D341Med (cell line): ENCODE measurements around the gene IL1RN.

Experiments used
- DNase-seq: peaks from one replicate; pipeline ENCODE4 v3.0.0; 2012; ENCODE audit warnings: low spot score

The IL1RN gene

DNA sequence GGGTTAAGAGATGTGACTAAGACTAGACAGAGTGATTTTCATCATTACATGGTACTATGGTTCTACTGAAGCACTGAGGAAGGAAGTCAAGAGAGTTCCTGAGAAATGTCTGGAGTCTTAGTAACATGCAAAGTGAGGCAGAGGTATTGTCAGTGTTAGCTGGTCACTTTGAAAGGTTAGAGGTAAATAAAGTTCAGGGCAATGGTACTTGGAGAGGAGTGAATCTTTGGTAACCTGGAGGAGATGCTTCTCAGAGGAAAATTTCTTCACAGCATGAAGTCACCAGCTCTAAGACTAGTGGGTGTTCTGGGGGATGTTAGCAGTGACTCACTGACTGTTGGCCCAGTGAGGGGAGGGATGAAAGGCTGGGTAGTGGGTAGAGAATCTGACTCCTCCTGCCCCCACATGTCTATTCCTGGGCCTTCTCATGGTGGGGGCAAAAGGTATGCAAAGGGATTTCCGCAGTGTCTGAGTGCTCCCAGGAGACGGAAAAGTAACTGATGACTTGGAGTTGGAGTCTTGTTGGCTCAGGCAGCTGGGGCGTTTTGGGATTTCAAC lies 23.3 kb upstream of the IL1RN start:
- no peak for DNase-seq

DNA sequence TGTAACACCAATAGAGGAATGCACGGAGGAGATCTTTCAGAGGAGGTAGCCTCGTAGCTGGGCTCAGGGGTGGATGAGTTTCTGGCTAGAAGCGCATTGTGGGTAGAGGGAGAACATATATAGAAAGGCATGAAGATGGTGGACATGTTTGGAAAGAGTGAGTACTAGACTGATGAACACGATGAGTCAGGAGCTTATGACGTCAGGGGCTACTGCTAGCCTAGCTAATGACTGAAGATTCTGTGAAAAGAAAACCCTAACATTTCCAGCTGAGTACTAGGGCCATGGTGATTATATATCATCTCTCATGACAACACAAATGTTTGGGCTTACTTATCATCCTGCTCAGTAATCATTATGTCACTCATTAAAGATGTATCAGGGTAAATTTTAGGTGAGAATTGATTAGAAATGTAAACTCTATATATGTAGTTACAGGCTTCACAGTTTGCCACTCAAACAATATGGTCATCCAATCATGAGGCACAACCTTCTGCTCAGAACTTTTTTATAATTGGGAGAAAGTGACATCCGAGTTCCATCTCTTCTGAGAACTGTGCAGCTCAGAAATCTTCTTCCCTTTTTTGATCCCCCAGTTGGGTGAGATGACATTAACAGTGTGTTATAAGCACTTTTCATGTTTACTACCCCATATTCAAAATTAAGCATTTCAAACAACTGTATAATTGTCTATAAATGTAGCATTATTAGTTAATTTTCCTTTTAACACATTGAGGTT lies 22.2 kb upstream of the IL1RN start:
- no peak for DNase-seq

DNA sequence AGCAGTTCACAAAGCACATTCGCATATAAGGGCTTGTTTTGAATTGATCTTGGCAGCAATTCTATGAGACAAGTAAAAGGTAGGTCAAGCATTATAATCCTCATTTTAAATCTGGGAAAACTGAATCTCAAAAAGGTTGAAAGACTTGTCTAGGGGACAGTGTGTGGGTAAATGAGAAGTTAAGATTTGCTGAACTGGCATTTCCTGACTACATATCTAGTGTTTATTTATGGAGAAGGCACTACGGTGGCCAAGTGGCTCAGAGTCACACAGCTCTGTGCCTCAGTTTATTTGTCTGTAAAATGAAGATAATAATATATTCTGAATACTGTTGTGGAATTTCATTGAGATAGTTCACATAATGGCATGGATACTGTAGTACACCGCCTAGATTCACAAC lies 16.3 kb upstream of the IL1RN start:
- DNase-seq = no peak

DNA sequence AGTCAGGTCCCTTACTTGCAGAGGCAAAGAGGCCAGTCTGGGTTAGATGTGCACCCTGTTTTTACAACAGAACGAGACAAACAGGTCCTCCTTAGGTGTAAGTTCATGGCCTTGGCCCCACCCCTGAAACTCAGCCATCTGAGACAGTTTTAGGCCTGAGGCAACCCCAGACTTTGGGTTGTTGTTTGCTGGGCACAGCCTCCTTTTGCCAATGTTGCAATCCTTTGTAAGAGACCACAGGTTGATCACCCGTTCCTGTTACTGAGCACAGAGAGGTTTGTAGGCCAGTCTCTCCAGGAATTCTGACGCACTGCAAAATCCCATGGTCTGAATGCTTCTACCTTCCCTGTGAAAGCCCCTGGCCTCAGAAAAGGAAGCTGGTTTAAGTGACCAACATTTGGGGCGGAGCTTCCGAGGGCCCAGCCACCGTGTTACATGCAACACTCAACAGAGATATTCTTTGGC lies 15.5 kb upstream of the IL1RN start:
- DNase-seq = no peak

DNA sequence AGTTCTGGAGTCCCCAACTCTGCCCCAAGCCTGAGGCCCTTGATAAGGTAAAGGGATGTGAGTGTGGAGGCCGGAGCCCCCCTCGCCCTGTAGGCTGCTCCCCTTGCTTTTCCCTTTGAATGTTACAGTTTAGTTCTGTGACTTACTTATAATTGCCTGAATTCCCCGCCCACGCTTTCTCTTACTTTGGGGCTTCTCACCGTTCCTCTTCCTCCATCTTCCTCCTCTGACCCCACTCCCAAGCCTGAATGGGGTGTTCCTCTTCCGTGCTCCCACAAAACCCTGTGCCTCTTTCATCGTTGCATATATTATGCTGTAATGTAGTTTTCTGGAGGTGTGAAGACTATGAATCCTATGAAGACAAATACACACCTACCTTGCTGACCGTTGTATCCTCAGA lies 15.0 kb upstream of the IL1RN start:
- no peak for DNase-seq

DNA sequence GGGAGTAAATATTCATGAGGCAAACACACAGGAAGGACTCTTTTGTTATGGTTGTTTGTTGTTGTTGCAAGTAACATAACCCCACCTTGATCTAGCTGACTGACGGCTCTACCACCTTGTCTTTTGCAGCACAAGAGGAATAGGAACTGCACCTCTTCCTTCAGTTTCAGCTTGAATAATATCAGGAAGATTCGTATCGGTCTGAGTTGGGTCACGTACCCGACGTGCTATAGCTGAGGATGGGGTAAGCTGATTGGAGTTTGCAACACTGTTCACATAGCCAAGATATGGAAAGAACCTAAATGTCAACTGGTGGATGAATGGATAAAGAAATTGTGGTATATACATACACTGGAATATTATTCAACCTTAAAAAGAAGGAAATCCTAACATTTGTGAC lies 14.5 kb upstream of the IL1RN start:
- DNase-seq = no peak

DNA sequence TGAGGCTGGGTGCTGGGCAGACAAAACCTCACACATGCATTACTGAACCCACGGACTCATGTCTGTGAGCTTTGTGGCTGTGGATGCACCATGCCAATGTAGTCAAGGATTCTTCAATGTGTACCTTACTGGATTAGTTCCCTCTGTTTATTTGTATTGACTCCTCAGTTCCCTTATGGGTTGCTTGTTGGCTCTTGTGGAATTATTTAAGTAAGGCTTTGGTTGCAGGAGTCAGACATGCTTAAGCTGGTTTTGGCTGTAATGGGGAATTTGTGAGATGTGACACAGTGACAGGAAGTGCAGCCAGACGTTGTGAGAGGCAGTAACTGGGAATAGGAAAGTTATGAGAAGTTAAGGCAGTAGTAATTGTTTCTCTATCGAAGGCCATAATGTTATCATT lies 13.6 kb upstream of the IL1RN start:
- DNase-seq = no peak

DNA sequence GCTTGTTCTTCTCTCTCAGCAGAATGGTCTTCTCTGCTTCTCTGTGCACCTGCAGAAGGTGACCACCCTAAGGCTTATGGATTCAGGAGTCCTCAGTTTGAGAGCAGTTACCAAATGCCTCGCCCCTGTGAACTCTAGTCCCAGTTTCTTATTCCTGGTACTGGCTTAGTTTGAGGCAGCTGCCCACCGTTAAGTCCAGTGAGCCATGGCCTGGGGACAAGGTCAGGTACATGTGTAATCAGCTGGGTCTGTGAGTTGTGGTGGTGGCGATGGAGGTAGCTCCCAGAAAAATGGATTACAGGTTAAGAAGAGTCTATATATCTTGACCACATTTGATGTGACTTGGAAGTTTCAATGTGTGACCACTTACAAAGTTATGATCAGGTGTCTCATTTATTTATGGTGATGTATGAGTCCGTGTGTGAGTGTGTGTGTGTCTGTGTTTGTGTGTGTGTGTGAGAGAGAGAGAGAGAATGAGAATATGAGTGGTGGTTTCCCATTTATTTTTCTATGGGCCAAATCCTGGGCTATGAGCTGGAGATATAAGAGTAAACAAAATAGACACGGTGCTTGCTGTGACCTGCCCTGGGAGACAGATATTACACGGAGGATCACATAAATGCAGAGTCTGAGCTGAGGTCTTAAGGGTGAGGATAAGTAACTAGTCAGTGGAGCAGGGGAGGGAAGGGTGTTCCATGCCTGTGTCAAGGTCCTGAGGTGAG lies 13.0 kb upstream of the IL1RN start:
- DNase-seq = no peak

DNA sequence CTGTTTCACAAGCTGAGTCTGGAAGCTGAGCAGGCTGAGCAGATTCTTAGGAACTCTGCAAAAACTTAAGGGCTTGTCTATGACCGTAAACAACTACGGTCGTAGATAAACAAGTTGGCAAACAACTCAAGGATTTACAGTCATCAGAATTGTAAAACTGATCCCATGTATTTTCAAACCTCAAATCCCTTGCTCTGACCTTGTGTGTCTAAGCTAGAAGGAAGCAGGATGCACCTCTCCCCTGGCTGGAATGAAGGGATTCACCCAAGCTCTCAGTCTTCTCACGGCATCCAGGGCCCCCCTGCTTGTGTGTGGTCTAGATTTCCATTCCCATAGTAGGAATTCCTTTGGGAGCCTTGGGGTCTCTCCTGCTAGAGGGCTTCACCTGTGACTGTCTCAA lies 12.4 kb upstream of the IL1RN start:
- no peak for DNase-seq

DNA sequence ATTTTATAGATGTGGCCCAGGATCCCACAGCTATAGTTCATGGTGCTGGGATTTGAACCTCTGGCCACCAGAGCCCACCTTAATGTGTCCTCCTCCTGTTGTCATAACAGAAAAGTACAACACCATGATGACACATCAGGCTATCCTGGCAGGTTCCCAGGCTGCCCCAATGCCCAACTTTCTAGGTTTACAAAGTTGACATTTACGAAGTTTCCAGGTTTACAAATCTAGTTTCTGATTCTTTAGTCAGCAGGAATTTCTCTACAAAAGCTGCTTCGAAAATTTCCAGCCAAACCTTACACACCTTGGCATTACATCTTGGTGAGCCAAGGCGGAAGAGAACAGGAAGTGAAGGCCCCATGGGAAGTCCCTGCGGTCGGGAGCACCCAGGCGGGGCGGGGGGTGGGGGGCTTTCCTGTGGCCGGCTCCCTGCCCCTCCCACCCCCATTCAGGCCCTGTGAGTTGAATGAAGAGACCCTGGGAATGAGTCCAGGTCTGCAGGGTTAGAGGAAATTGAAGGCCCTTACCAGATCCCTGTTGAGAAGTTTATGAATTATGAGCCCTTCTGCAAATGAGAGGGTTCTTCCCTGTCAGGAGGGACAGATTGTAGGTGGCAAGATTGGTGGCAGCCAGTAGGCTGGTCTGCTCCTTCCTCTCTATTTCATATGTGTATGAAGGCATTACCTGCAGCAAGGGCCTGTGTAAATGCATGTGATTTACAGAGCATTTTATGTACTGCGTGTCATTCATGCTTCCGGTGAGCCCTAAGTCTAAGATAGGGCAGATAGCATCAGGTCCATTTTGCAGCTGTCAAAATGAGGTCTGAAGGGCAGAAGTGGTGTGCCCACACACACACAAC lies 11.1 kb upstream of the IL1RN start:
- no peak for DNase-seq

DNA sequence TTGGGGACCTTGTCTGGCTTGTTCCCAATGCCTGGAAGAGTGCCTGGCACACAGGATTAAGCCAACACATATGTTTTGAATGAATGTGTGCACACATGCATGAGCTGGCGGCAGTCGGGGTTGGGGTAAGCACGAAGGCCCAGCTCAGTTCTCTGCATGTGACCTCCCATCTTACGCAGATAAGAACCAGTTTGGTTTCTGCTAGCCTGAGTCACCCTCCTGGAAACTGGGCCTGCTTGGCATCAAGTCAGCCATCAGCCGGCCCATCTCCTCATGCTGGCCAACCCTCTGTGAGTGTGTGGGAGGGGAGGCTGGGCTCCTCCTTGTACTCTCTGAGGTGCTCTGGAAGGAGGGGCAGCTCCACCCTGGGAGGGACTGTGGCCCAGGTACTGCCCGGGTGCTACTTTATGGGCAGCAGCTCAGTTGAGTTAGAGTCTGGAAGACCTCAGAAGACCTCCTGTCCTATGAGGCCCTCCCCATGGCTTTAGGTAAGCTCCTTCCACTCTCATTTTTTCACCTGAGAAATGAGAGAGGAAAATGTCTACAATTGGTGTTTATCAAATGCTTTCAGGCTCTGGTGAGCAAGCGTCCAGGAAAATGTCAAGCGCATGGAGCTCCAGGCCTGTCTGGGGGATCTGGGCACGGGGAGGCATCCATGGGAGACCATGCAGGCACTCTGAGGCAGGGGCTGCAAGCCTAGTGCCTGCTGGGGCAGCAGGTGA lies 9.7 kb upstream of the IL1RN start:
- no peak for DNase-seq

DNA sequence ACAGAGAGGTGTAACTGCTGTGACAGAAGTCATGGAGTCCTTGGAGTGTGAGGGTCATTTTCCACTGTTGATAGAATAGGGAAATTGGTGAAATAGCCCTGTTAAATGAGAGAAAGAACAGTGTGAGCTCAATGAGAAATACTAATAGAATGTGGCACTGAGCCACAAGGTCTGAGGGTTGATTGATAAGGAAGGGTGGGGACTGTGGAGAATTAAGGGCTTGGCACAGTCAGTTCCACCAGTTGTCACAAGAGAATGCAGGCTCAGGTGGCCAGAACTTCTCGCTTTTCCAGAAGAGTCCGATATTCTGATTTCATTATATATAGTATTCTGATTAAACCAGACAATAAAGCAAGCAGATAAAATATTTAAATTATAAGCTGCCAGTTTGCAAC lies 9.1 kb upstream of the IL1RN start:
- DNase-seq = no peak

DNA sequence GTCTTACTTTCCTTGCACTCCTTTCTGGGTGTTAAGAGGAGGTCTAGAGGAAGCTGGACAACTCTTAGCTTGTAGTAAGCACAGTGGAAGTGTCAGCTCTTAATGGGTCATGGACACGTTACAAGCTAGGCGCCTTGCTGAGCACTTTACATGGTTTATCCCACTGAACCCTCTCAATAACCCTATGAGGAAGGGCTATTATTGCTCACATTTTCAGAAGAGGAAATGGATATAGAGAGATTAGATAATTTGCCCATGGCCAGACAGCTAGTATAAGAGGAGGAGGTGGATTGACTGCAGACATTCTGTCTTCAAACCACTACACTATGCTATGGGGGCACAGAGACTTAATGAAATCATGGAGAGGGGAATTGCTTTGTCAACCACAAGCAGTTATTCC lies 8.3 kb upstream of the IL1RN start:
- no peak for DNase-seq

DNA sequence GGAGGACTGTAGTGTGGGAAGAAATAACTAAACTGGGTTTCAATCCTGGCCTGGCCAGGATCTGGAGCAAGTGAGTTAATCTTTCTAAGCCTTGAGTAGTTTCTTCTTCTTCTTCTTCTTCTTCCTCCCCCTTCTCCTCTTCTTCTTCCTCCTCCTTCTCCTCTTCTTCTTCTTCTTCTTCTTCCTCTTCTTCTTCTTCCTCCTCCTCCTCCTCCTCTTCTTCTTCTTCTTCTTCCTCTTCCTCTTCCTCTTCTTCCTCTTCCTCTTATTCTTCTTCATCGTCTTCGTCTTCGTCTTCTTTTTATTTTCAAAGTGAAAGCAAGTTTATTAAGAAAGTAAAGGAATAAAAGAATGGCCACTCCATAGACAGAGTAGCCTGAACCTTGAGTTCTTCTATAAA lies 6.5 kb upstream of the IL1RN start:
- DNase-seq = no peak

DNA sequence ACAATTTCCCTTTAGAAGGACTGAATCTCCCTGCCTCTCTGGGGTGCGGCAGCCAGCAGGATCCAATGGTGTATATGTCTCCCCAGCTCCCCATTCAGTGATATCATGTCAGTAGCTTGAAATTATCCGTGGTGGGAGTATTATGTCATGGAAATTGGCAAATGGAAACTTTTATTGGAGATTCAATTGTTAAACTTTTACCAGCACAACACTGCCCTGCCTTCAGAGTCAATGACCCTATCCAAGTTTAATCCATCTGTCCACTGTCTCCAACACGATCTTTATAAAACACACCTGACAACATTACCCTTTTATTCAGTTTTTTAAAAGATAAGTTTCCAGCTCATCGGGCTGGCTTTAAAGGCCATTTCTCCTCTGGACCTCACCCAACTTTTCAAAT lies 5.0 kb upstream of the IL1RN start:
- no peak for DNase-seq

DNA sequence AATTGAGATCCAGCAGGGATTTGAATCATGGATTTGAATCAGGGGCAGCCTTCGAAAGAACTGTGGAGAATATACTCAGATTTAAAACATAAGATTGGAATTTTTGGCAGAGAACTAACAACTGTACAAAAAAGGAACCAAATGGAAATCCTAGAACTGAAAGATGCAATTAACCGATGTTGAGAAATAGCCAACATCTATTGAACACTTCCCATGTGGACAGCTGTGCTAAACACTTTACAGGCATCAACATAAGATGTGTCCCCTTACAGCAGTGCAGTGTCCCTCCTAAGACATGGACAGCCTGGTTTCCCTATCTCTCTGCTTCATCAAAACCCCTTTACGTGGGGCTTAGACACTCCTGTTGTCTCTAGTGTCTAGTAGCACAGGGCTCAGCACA lies 3.7 kb upstream of the IL1RN start:
- no peak for DNase-seq

DNA sequence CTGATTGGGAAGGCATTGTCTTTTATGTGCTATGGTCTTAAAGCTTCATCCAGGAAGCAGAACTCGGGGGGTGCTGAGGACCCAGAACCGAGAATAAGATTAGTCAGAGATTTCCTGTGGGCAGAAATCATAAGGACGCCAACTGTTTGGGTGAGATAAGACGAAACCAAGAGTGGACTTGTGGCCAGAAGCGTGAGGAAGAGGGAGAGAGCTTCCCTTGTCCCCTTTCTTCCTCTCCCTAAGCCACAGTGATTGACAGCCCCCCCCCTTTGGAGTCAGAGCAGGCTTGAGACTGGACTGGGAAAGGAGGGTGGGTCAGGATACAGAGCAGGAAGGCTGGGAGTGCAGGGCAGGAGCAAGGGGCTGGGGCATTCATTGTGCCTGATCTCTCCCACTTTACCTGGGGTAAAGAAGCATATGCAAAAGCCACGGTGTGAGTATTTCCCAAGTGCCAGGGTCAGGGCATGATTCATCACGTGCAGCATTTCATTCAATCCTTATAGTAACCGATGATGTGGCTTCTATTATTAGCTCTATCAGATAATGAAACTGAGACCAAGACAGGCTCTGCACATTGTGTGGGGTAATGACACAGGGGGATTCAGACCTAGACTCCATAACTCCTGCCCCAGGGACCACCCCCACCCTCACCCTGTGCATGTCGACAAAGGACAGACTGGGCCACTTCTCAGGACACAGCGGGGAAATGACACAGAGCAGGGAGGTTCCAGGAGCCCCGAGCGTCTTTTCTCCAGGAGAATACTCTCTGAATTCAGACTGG lies 3.0 kb upstream of the IL1RN start:
- no peak for DNase-seq

DNA sequence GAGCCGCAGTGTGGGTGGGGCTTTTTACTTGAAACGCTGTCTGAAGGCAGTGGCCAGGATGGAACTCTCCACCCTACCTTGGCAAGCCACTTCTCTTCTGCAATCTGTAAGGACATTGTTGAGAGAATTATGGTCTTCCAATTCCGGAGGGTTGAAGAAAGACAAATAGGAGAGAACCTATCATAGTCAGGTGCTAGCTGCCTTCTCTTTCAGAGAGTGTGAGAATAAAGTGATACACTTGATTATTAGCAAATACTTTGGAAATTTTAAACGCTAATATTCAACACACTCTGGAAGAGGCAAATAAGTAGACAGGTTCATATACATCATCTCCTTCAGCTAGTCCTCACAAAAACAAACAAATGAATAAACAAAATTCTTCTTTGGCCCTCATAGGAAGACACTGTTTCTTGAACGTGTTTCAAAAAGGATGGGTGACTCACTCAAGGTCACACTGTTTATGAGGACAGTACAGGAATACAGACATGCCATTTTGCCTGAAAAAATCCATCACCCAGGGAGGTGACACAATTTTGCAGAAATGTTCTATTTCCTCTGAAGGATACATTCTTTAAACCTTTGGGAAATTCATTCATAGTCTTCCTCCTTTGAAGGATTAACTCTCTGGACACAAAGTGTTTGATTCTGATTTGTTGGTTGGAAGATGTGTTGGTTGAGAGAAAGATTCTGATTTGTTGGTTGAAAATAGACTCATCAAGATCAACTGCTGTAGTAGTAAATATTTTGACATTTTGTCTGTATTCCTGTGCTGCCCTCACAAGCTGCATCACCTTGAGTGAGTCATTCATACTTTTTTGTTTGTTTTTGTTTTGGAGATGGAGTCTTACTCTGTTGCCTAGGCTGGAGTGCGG lies 2.2 kb upstream of the IL1RN start:
- DNase-seq = no peak

DNA sequence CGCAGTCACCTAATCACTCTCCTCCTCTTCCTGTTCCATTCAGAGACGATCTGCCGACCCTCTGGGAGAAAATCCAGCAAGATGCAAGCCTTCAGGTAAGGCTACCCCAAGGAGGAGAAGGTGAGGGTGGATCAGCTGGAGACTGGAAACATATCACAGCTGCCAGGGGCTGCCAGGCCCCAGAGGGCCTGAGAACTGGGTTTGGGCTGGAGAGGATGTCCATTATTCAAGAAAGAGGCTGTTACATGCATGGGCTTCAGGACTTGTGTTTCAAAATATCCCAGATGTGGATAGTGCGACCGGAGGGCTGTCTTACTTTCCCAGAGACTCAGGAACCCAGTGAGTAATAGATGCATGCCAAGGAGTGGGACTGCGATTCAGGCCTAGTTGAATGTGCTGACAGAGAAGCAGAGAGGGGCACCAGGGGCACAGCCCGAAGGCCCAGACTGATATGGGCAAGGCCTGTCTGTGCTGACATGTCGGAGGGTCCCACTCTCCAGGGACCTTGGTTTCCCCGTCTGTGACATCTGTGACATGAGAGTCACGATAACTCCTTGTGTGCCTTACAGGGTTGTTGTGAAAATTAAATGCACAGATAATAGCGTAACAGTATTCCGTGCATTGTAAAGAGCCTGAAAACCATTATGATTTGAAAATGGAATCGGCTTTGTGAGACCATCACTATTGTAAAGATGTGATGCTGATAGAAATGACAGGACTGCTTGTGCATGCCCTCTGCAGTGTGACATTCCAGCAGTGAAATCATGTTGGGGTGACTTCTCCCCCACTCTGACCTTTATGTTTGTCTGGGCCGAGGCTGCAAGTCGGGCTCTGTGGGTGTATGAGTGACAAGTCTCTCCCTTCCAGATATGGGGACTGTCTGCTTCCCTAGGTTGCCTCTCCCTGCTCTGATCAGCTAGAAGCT lies 510 bp downstream of the IL1RN start:
- DNase-seq = no peak
